Natural killer cell (primary cell): Measurements from ENCODE around the gene MR1. TPM values are rescaled to one million over a fixed set of nuclear protein-coding genes. Genes with fewer than 3 reads are reported as not detected.
"Not testable (repeated sequence)": the region's sequence is repeated elsewhere in the genome, so short reads cannot be mapped to it uniquely, and the experiment has no call there.

ENCODE experiments used
- ATAC-seq, 3 donors: fragments of 150-1000 bp in 2 of 3; fragments of 200-7000 bp in 1 of 3; cut with Tn5 transposase; 1 replicate in 1 of 3; 2 replicates in 2 of 3; pipeline ENCODE4 v1.10.0; 2021; ENCODE audit warnings: mild to moderate bottlenecking in 2 of 3, moderate library complexity in 2 of 3
- DNase-seq, 2 donors: peaks; one replicate each; pipeline versions ENCODE4 v3.0.0 to v3.0.0-alpha.2; 2013 to 2021; ENCODE audit warnings: mixed read lengths in 1 of 2
- H3K27ac ChIP-seq: one replicate; pipeline ENCODE4 v1.5.1; 2013; ENCODE audit warnings: mild to moderate bottlenecking, low read length
- H3K27me3 ChIP-seq: one replicate; pipeline ENCODE4 v1.6.1; 2013; ENCODE audit warnings: low read length; ENCODE audit not compliant: control insufficient read depth, insufficient read depth
- H3K36me3 ChIP-seq: one replicate; pipeline ENCODE4 v1.6.1; 2013; ENCODE audit warnings: low read length; ENCODE audit not compliant: control insufficient read depth, insufficient read depth
- H3K4me1 ChIP-seq: one replicate; pipeline ENCODE4 v1.6.1; 2013; ENCODE audit warnings: low read length; ENCODE audit not compliant: control insufficient read depth, insufficient read depth
- H3K4me3 ChIP-seq: one replicate; pipeline ENCODE4 v1.5.1; 2013; ENCODE audit warnings: low read length
- H3K9me3 ChIP-seq: one replicate; pipeline ENCODE4 v1.6.1; 2013; ENCODE audit warnings: low read length; ENCODE audit not compliant: control insufficient read depth, insufficient read depth
- H3K27ac Mint-ChIP-seq, 2 donors: one replicate each; pipeline ENCODE4 v1.8.0; 2022; ENCODE audit warnings: mild to moderate bottlenecking in 2 of 2, mixed read lengths in 2 of 2, moderate library complexity in 1 of 2
- H3K27me3 Mint-ChIP-seq, 2 donors: one replicate each; pipeline ENCODE4 v1.8.0; 2022; ENCODE audit warnings: low read depth in 2 of 2, mixed read lengths in 2 of 2
- H3K36me3 Mint-ChIP-seq: one replicate; pipeline ENCODE4 v1.8.0; 2022; ENCODE audit warnings: mixed read lengths
- H3K4me1 Mint-ChIP-seq, 2 donors: one replicate each; pipeline ENCODE4 v1.8.0; 2022; ENCODE audit warnings: mixed read lengths in 2 of 2
- H3K4me3 Mint-ChIP-seq: one replicate; pipeline ENCODE4 v1.8.0; 2022; ENCODE audit warnings: mild to moderate bottlenecking, moderate library complexity, mixed read lengths
- H3K9me3 Mint-ChIP-seq, 2 donors: one replicate each; pipeline ENCODE4 v1.8.0; 2022; ENCODE audit warnings: mixed read lengths in 2 of 2
- CTCF ChIP-seq: fragments of 200-600 bp; IDR thresholded peaks from one replicate; pipeline ENCODE4 v1.8.0; 2022; ENCODE audit warnings: antibody characterized with exemption
- WGBS: methylation state at CpG from one replicate; pipeline ENCODE4 v1.1.7; 2013; ENCODE audit warnings: missing lambda C conversion rate; ENCODE audit not compliant: insufficient coverage; 5-methylcytosine and 5-hydroxymethylcytosine counted together
- intact Hi-C: fragments of 100-400 bp; cut with micrococcal nuclease; formaldehyde crosslinking; loops from one replicate; pipeline ENCODE4 v1.14.2; 2022
- total RNA-seq, 4 donors: library from RNA; stranded (reverse); fragments of 120-200 nt in 1 of 4; gene quantifications; one replicate each; pipeline versions ENCODE4 v1.2.3 to v1.2.4, GENCODE V29; 2013 to 2022

MR1 gene
- total RNA-seq, 3 donors from 2014 or later (not counting 1 experiment from before 2014, with no cell fraction given) = 27.8 to 35.3 (median 34.6) TPM

GRCh38 chr1:181032535-181032934 lies 1.2 kb upstream of the MR1 start:
- no peak overlapping the region for H3K4me3 ChIP-seq
- H3K27me3 Mint-ChIP-seq = peaks cover 6 to 9% of the 10 kb centered on the region in 2 donors
- H3K4me3 Mint-ChIP-seq = peak overlapping the region; percentile 54
- peaks cover 3% of the 10 kb centered on the region for H3K27me3 ChIP-seq
- peak overlapping the region; percentile 96 for H3K27ac ChIP-seq
- H3K9me3 Mint-ChIP-seq = no peaks in the 10 kb centered on the region
- peaks cover 52 to 53% of the 10 kb centered on the region in 2 donors for H3K4me1 Mint-ChIP-seq
- WGBS = 98% methylated on average over 2 of the region's 2 CpGs
- H3K27ac Mint-ChIP-seq = peak overlapping the region; percentile 98 to 100
- intact Hi-C loops = no loop called here
- no peak for DNase-seq
- no peak for TF ChIP-seq CTCF
- no peak for ATAC-seq
- H3K9me3 ChIP-seq = no peaks in the 10 kb centered on the region
- peaks cover 24% of the 10 kb centered on the region for H3K4me1 ChIP-seq
- no peaks in the 10 kb centered on the region for H3K36me3 ChIP-seq
- H3K36me3 Mint-ChIP-seq = no peaks in the 10 kb centered on the region

GRCh38 chr1:181033128-181033798 lies 520 bp upstream of the MR1 start:
- Histone ChIP-seq H3K27ac (peak overlapping the region; percentile 96), H3K36me3 (peaks cover 3% of the 10 kb centered on the region), H3K4me1 (peaks cover 25% of the 10 kb centered on the region), H3K4me3 (peak overlapping the region; percentile 85), H3K9me3 (no peaks in the 10 kb centered on the region), H3K27me3 (no peaks in the 10 kb centered on the region)
- peak overlapping the region; percentile 98 for H3K4me3 Mint-ChIP-seq
- WGBS = 23% methylated on average over 2 of the region's 2 CpGs
- H3K4me1 Mint-ChIP-seq = peaks cover 57 to 60% of the 10 kb centered on the region in 2 donors
- H3K27ac Mint-ChIP-seq = peak overlapping the region; percentile 98 to 100
- no peaks in the 10 kb centered on the region for H3K9me3 Mint-ChIP-seq
- intact Hi-C loops = loop anchor here (1.0 kb wide), 1 partner anchor 10 kb away; no protein-coding TSS in a partner anchor
- DNase-seq (peak; percentile 38 to 66), ATAC-seq (peak; percentile 31 to 40 (median 32))
- peaks cover under 1 to 1% of the 10 kb centered on the region in 2 donors for H3K27me3 Mint-ChIP-seq
- H3K36me3 Mint-ChIP-seq = no peaks in the 10 kb centered on the region
- no peak for TF ChIP-seq CTCF

GRCh38 chr1:181035210-181035609 lies 1.4 kb downstream of the MR1 start:
- H3K27ac ChIP-seq, DNase-seq, intact Hi-C loops, H3K27me3 Mint-ChIP-seq, H3K9me3 Mint-ChIP-seq, ATAC-seq, H3K9me3 ChIP-seq, H3K36me3 Mint-ChIP-seq, H3K27me3 ChIP-seq, H3K4me3 ChIP-seq, H3K36me3 ChIP-seq: not testable (repeated sequence)
- Mint-ChIP-seq H3K4me3 (peak overlapping the region; percentile 57), H3K4me1 (peaks cover 65 to 76% of the 10 kb centered on the region in 2 donors), H3K27ac (peak overlapping the region; percentile 98 to 100)
- peaks cover 29% of the 10 kb centered on the region for H3K4me1 ChIP-seq
- WGBS = 100% methylated on average over 2 of the region's 4 CpGs

GRCh38 chr1:181036107-181036836 lies 2.5 kb downstream of the MR1 start:
- TF ChIP-seq CTCF = no peak
- intact Hi-C loops = no loop called here

More at GRCh38 chr1:181036107-181036836, 2.5 kb downstream of the MR1 start:
- no peak for ATAC-seq
- H3K36me3 ChIP-seq = peaks cover 7% of the 10 kb centered on the region
- peaks cover 29% of the 10 kb centered on the region for H3K4me1 ChIP-seq
- Mint-ChIP-seq H3K36me3 (no peaks in the 10 kb centered on the region), H3K27me3 (no peaks in the 10 kb centered on the region), H3K27ac (peak overlapping the region; percentile 98 to 100), H3K9me3 (no peaks in the 10 kb centered on the region), H3K4me1 (peaks cover 71 to 82% of the 10 kb centered on the region in 2 donors), H3K4me3 (peak overlapping the region; percentile 63)
- H3K27me3 ChIP-seq = no peaks in the 10 kb centered on the region
- H3K4me3 ChIP-seq = no peak overlapping the region
- WGBS = 88% methylated on average over 4 of the region's 4 CpGs
- H3K27ac ChIP-seq = no peak overlapping the region
- H3K9me3 ChIP-seq = no peaks in the 10 kb centered on the region
- no peak for DNase-seq
